Left renal pelvis (tissue), 4 donors: ENCODE measurements around the gene RRAGD. TPM values are rescaled to one million over a fixed set of nuclear protein-coding genes. Genes with fewer than 3 reads are reported as not detected.
"Not testable (repeated sequence)": the region's sequence is repeated elsewhere in the genome, so short reads cannot be mapped to it uniquely, and the experiment has no call there.

Source experiments
- DNase-seq, 4 donors: peaks; one replicate each; pipeline ENCODE4 v3.0.0-alpha.2; 2013; ENCODE audit warnings: low read depth in 4 of 4, low spot score in 3 of 4
- polyA plus RNA-seq, 4 donors: library from polyadenylated mRNA; unstranded; fragments of 120-200 nt; gene quantifications; one replicate each; pipeline ENCODE4 v1.2.1, GENCODE V29; 2013; ENCODE audit not compliant: insufficient read length in 4 of 4

Gene RRAGD
- polyA plus RNA-seq, 4 donors = 6.0 to 39.2 (median 35.5) TPM

GRCh38 chr6:89413006-89413400 lies 930 bp upstream of the RRAGD start:
- DNase-seq = no peak

GRCh38 chr6:89411145-89412070 lies 665 bp downstream of the RRAGD start:
- DNase-seq = no peak

- no peak for DNase-seq
Measured at GRCh38 chr6:89410788-89411144, 1.3 kb downstream of the RRAGD start.

- DNase-seq = no peak
Measured at GRCh38 chr6:89410231-89410761, 1.8 kb downstream of the RRAGD start.

GRCh38 chr6:89409461-89410035 lies 2.5 kb downstream of the RRAGD start:
- no peak for DNase-seq

- no peak for DNase-seq
Measured at GRCh38 chr6:89406141-89406540, 5.9 kb downstream of the RRAGD start.

- DNase-seq = no peak
Measured at GRCh38 chr6:89404512-89404911, 7.6 kb downstream of the RRAGD start.

GRCh38 chr6:89402776-89403175 lies 9.3 kb downstream of the RRAGD start:
- DNase-seq = no peak

GRCh38 chr6:89400912-89401399 lies 11.1 kb downstream of the RRAGD start:
- DNase-seq = no peak

GRCh38 chr6:89400050-89400449 lies 12.0 kb downstream of the RRAGD start:
- no peak for DNase-seq

- DNase-seq = no peak
Measured at GRCh38 chr6:89398762-89399525, 13.1 kb downstream of the RRAGD start.

GRCh38 chr6:89397884-89398283 lies 14.2 kb downstream of the RRAGD start:
- DNase-seq = not testable (repeated sequence)

- no peak for DNase-seq
Measured at GRCh38 chr6:89393659-89394058, 18.4 kb downstream of the RRAGD start.

- DNase-seq = no peak
Measured at GRCh38 chr6:89392823-89393222, 19.2 kb downstream of the RRAGD start.

- DNase-seq = no peak
Measured at GRCh38 chr6:89388846-89389245, 23.2 kb downstream of the RRAGD start.

GRCh38 chr6:89387516-89388201 lies 24.4 kb downstream of the RRAGD start:
- DNase-seq = no peak

- no peak for DNase-seq
Measured at GRCh38 chr6:89386917-89387491, 25.1 kb downstream of the RRAGD start.

- DNase-seq = no peak
Measured at GRCh38 chr6:89385846-89386245, 26.2 kb downstream of the RRAGD start.

GRCh38 chr6:89385156-89385667 lies 26.9 kb downstream of the RRAGD start:
- DNase-seq = no peak

GRCh38 chr6:89381031-89381430 lies 31.0 kb downstream of the RRAGD start:
- DNase-seq = no peak
